Peyer's patch (tissue), 4 donors: Measurements from ENCODE around the gene ACOX1. TPM values are rescaled to one million over a fixed set of nuclear protein-coding genes. Genes with fewer than 3 reads are reported as not detected.
A peak's percentile ranks its signal among the peaks of the same experiment; 100 is the strongest.

ENCODE experiments used
- DNase-seq, 3 donors: peaks; one replicate each; pipeline ENCODE4 v3.0.0-alpha.2; 2017 to 2019
- H3K27ac ChIP-seq, 4 donors: fragments of 200-600 bp; sonication (generic); one replicate each; pipeline ENCODE4 v1.5.1; 2016 to 2019
- H3K27me3 ChIP-seq, 2 donors: fragments of 200-600 bp; sonication (generic); one replicate each; pipeline ENCODE4 v1.5.1; 2019
- H3K36me3 ChIP-seq, 3 donors: fragments of 200-600 bp; sonication (generic); one replicate each; pipeline ENCODE4 v1.5.1; 2016 to 2019
- H3K4me1 ChIP-seq, 4 donors: fragments of 200-600 bp; sonication (generic); one replicate each; pipeline ENCODE4 v1.5.1; 2016 to 2019
- H3K4me3 ChIP-seq, 4 donors: fragments of 200-600 bp; sonication (generic); 1 replicate in 3 of 4; 2 replicates in 1 of 4; pipeline ENCODE4 v1.5.1; 2016 to 2019; ENCODE audit warnings: mild to moderate bottlenecking in 1 of 4
- H3K9me3 ChIP-seq, 4 donors: fragments of 200-600 bp; sonication (generic); one replicate each; pipeline ENCODE4 v1.5.1; 2016 to 2019; ENCODE audit warnings: mild to moderate bottlenecking in 1 of 4
- CTCF ChIP-seq, 6 experiments: fragments of 450-650 bp in 4 of 6; fragments of 200-600 bp in 2 of 6; sonication (generic) in 1 of 6; IDR thresholded peaks; one replicate each; pipeline ENCODE4 v1.5.1; 2017 to 2019; ENCODE audit warnings: antibody characterized with exemption in 6 of 6, mild to moderate bottlenecking in 3 of 6, moderate library complexity in 1 of 6
- POLR2A ChIP-seq, 2 donors: fragments of 450-650 bp; IDR thresholded peaks; one replicate each; pipeline ENCODE4 v1.5.1; 2017; ENCODE audit warnings: antibody characterized with exemption in 2 of 2, mild to moderate bottlenecking in 2 of 2, moderate library complexity in 2 of 2
- total RNA-seq, 4 donors: library from RNA; depleted of rRNA; stranded (reverse); fragments of >200 nt; gene quantifications; one replicate each; pipeline ENCODE4 v1.1.0, GENCODE V29; 2016

ACOX1 gene
- total RNA-seq, 4 donors from 2014 or later, result 26.4 to 268 (median 193) TPM

- H3K4me1 ChIP-seq, result no peaks in the 10 kb centered on the region
- H3K4me3 ChIP-seq, result no peak overlapping the region
- DNase-seq, result no peak
- TF ChIP-seq CTCF (IDR thresholded peaks at IDR 0.05) (no peak), POLR2A (IDR thresholded peaks at IDR 0.05) (no peak)
- no peaks in the 10 kb centered on the region for H3K9me3 ChIP-seq
- H3K36me3 ChIP-seq, result no peaks in the 10 kb centered on the region
- no peaks in the 10 kb centered on the region for H3K27me3 ChIP-seq
- no peak overlapping the region for H3K27ac ChIP-seq
Observed at GRCh38 chr17:75933808-75934207, 45.2 kb downstream of the ACOX1 start.

- H3K36me3 ChIP-seq, result no peaks in the 10 kb centered on the region
- H3K4me3 ChIP-seq, result no peak overlapping the region
- TF ChIP-seq CTCF (IDR thresholded peaks at IDR 0.05), result no peak
- TF ChIP-seq POLR2A (IDR thresholded peaks at IDR 0.05), result no peak
- no peaks in the 10 kb centered on the region for H3K27me3 ChIP-seq
- DNase-seq, result no peak
- H3K9me3 ChIP-seq, result no peaks in the 10 kb centered on the region
- no peak overlapping the region for H3K27ac ChIP-seq
- no peaks in the 10 kb centered on the region for H3K4me1 ChIP-seq
Observed at GRCh38 chr17:75932852-75933251, 46.1 kb downstream of the ACOX1 start.

GRCh38 chr17:75931062-75931461 is 47.9 kb downstream of the ACOX1 start:
- Histone ChIP-seq H3K36me3 (no peaks in the 10 kb centered on the region), H3K27me3 (no peaks in the 10 kb centered on the region), H3K27ac (no peak overlapping the region), H3K4me3 (no peak overlapping the region), H3K9me3 (no peaks in the 10 kb centered on the region), H3K4me1 (peaks cover 0 to 6% (median 0%) of the 10 kb centered on the region in 4 donors)
- no peak for DNase-seq
- no peak for TF ChIP-seq POLR2A (IDR thresholded peaks at IDR 0.05)
- TF ChIP-seq CTCF (IDR thresholded peaks at IDR 0.05), result no peak

GRCh38 chr17:75927286-75927922 is 51.6 kb downstream of the ACOX1 start:
- no peaks in the 10 kb centered on the region for H3K36me3 ChIP-seq
- H3K4me3 ChIP-seq, result no peak overlapping the region
- H3K27me3 ChIP-seq, result no peaks in the 10 kb centered on the region
- H3K4me1 ChIP-seq, result peaks cover 0 to 19% (median 2%) of the 10 kb centered on the region in 4 donors
- no peak overlapping the region for H3K27ac ChIP-seq
- peak in 4 of 6 experiments; percentile 19 to 45 (median 35) for TF ChIP-seq CTCF (IDR thresholded peaks at IDR 0.05)
- TF ChIP-seq POLR2A (IDR thresholded peaks at IDR 0.05), result no peak
- no peak for DNase-seq
- no peaks in the 10 kb centered on the region for H3K9me3 ChIP-seq

GRCh38 chr17:75926456-75926855 is 52.5 kb downstream of the ACOX1 start:
- no peak overlapping the region for H3K27ac ChIP-seq
- peaks cover 0 to 19% (median 2%) of the 10 kb centered on the region in 4 donors for H3K4me1 ChIP-seq
- no peak overlapping the region for H3K4me3 ChIP-seq
- no peak for DNase-seq
- H3K9me3 ChIP-seq, result no peaks in the 10 kb centered on the region
- H3K27me3 ChIP-seq, result no peaks in the 10 kb centered on the region
- TF ChIP-seq POLR2A (IDR thresholded peaks at IDR 0.05), result no peak
- TF ChIP-seq CTCF (IDR thresholded peaks at IDR 0.05), result no peak
- no peaks in the 10 kb centered on the region for H3K36me3 ChIP-seq
